Measurements from ENCODE around the gene KISS1R.
A peak's percentile ranks its signal among the peaks of the same experiment; 100 is the strongest.

Gene KISS1R

GRCh38 chr19:925087-925525 lies 8.0 kb downstream of the KISS1R start:
- DNase-seq, result peak; percentile 65

- DNase-seq, result peak; percentile 84
These were observed 8.6 kb downstream of the KISS1R start, which contains the start of gene ARID3A for GRCh38 chr19:925526-926322. ARID3A (plus strand) TSS chr19:926035; CDS start chr19:929529, 3,494 bp downstream.

GRCh38 chr19:926323-926588 lies 9.1 kb downstream of the KISS1R start:
- no peak for DNase-seq

GRCh38 chr19:926589-927350 lies 9.6 kb downstream of the KISS1R start:
- peak; percentile 67 for DNase-seq

- no peak for DNase-seq
These were observed 10.2 kb downstream of the KISS1R start for GRCh38 chr19:927351-927779.

GRCh38 chr19:927780-928401 lies 10.8 kb downstream of the KISS1R start:
- DNase-seq, result no peak

GRCh38 chr19:928471-929202 lies 11.5 kb downstream of the KISS1R start:
- no peak for DNase-seq

- DNase-seq, result no peak
These were observed 12.2 kb downstream of the KISS1R start for GRCh38 chr19:929203-929890.

- DNase-seq, result no peak
These were observed 12.7 kb downstream of the KISS1R start for GRCh38 chr19:929891-930258.

GRCh38 chr19:931860-932647 lies 14.9 kb downstream of the KISS1R start:
- no peak for DNase-seq

- DNase-seq, result no peak
These were observed 15.8 kb downstream of the KISS1R start for GRCh38 chr19:932648-933552.

GRCh38 chr19:933553-933882 lies 16.4 kb downstream of the KISS1R start:
- no peak for DNase-seq

- DNase-seq, result no peak
These were observed 17.2 kb downstream of the KISS1R start for GRCh38 chr19:934197-934840.

GRCh38 chr19:934865-935479 lies 17.8 kb downstream of the KISS1R start:
- no peak for DNase-seq

GRCh38 chr19:936175-936546 lies 19.0 kb downstream of the KISS1R start:
- DNase-seq, result no peak

GRCh38 chr19:937259-937694 lies 20.1 kb downstream of the KISS1R start:
- peak; percentile 63 for DNase-seq

GRCh38 chr19:938233-938923 lies 21.2 kb downstream of the KISS1R start:
- DNase-seq, result no peak

- no peak for DNase-seq
These were observed 22.3 kb downstream of the KISS1R start for GRCh38 chr19:939439-939838.

GRCh38 chr19:939922-940321 lies 22.8 kb downstream of the KISS1R start:
- no peak for DNase-seq

Data from stimulated activated CD8-positive, alpha-beta memory T cell treated with anti-CD3 and anti-CD28 coated beads, Interleukin-4, amount 100 ng/mL, for 48 hours (primary cell).